Ascending aorta (tissue), 2 donors: Measurements from ENCODE around the gene PPFIA2. TPM values are rescaled to one million over a fixed set of nuclear protein-coding genes. Genes with fewer than 3 reads are reported as not detected.
"Not testable (repeated sequence)": the region's sequence is repeated elsewhere in the genome, so short reads cannot be mapped to it uniquely, and the experiment has no call there.

Source experiments
- DNase-seq, 2 donors: peaks; one replicate each; pipeline ENCODE4 v3.0.0-alpha.2; 2019; ENCODE audit warnings: low spot score in 2 of 2
- H3K27ac ChIP-seq, 2 donors: fragments of 200-600 bp; sonication (generic); one replicate each; pipeline ENCODE4 v1.5.1; 2016 to 2017; ENCODE audit warnings: mild to moderate bottlenecking in 1 of 2
- H3K27me3 ChIP-seq: fragments of 200-600 bp; sonication (generic); one replicate; pipeline ENCODE4 v1.5.1; 2017
- H3K36me3 ChIP-seq, 2 donors: fragments of 200-600 bp; sonication (generic); one replicate each; pipeline ENCODE4 v1.5.1; 2016
- H3K4me1 ChIP-seq, 2 donors: fragments of 200-600 bp; sonication (generic); one replicate each; pipeline ENCODE4 v1.5.1; 2016 to 2017; ENCODE audit warnings: mild to moderate bottlenecking in 1 of 2
- H3K4me3 ChIP-seq, 2 donors: fragments of 200-600 bp; sonication (generic); one replicate each; pipeline ENCODE4 v1.5.1; 2016 to 2017; ENCODE audit warnings: mild to moderate bottlenecking in 1 of 2
- H3K9me3 ChIP-seq, 2 donors: fragments of 200-600 bp; sonication (generic); one replicate each; pipeline ENCODE4 v1.5.1; 2016
- intact Hi-C: fragments of 100-400 bp; cut with DNase I; formaldehyde crosslinking; loops from one replicate; pipeline ENCODE4 v1.15.1; 2023
- total RNA-seq: library from RNA; depleted of rRNA; stranded (reverse); fragments of >200 nt; gene quantifications from one replicate; pipeline ENCODE4 v1.1.0, GENCODE V29; 2016
- TF ChIP-seq, protein P1 (sequence below), 3 experiments: fragments of 200-600 bp in 2 of 3; fragments of 450-650 bp in 1 of 3; sonication (generic) in 2 of 3; IDR thresholded peaks; one replicate each; pipeline ENCODE4 v1.5.1; 2016 to 2019; ENCODE audit warnings: antibody characterized with exemption in 3 of 3, mild to moderate bottlenecking in 1 of 3, moderate library complexity in 1 of 3

PPFIA2 gene
- total RNA-seq, 1 donor from 2014 or later: 15.0 TPM

DNA sequence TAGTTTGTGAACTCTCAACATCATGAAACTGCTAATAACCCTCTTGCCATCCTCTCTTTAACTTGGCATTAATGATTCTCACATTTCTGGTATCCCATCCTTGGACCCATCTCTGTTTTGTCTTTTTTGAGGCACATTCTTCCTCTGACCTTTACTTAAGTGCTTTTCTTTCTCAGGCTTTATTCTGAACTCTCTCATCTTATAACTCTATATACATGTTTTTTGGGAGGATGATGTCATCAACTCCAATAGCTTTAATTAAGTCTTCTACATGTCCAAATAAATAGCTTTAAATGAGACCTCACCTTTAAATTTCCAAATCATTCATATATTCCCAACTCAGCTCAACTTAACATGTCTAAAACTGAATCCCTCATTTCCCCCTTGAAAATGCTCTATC, 88.4 kb downstream of the PPFIA2 start:
- H3K27ac ChIP-seq: no peak overlapping the region
- TF ChIP-seq, protein P1, sequence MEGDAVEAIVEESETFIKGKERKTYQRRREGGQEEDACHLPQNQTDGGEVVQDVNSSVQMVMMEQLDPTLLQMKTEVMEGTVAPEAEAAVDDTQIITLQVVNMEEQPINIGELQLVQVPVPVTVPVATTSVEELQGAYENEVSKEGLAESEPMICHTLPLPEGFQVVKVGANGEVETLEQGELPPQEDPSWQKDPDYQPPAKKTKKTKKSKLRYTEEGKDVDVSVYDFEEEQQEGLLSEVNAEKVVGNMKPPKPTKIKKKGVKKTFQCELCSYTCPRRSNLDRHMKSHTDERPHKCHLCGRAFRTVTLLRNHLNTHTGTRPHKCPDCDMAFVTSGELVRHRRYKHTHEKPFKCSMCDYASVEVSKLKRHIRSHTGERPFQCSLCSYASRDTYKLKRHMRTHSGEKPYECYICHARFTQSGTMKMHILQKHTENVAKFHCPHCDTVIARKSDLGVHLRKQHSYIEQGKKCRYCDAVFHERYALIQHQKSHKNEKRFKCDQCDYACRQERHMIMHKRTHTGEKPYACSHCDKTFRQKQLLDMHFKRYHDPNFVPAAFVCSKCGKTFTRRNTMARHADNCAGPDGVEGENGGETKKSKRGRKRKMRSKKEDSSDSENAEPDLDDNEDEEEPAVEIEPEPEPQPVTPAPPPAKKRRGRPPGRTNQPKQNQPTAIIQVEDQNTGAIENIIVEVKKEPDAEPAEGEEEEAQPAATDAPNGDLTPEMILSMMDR (IDR thresholded peaks at IDR 0.05): no peak
- no peaks in the 10 kb centered on the region for H3K27me3 ChIP-seq
- no peak overlapping the region for H3K4me3 ChIP-seq
- no peaks in the 10 kb centered on the region for H3K9me3 ChIP-seq
- peaks cover 0 to 3% of the 10 kb centered on the region in 2 donors for H3K4me1 ChIP-seq
- H3K36me3 ChIP-seq: no peaks in the 10 kb centered on the region
- no peak for DNase-seq
- intact Hi-C loops: no loop called here

DNA sequence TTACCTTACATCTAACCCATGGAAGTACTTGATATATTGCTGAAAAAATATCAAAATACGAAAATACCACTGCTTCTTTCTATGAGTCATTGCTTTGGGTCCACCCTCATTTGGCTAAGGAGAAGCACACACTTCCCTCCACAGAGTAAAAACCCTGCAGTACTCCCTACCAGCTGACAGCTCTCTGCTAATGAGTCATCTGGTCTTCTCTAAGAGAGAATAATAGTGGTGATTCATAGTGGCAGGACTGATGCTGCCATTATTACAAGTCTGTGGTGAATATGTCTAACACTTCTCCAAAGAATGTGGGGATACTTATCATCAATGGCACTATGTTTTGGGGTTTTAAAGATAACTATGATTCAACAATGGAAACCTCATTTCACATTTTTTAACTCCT, 90.7 kb downstream of the PPFIA2 start:
- H3K36me3 ChIP-seq: no peaks in the 10 kb centered on the region
- TF ChIP-seq, protein P1 (IDR thresholded peaks at IDR 0.05): no peak
- H3K27ac ChIP-seq: no peak overlapping the region
- no peaks in the 10 kb centered on the region for H3K9me3 ChIP-seq
- H3K4me1 ChIP-seq: peaks cover 0 to 3% of the 10 kb centered on the region in 2 donors
- H3K27me3 ChIP-seq: no peaks in the 10 kb centered on the region
- H3K4me3 ChIP-seq: no peak overlapping the region
- intact Hi-C loops: no loop called here
- DNase-seq: no peak

DNA sequence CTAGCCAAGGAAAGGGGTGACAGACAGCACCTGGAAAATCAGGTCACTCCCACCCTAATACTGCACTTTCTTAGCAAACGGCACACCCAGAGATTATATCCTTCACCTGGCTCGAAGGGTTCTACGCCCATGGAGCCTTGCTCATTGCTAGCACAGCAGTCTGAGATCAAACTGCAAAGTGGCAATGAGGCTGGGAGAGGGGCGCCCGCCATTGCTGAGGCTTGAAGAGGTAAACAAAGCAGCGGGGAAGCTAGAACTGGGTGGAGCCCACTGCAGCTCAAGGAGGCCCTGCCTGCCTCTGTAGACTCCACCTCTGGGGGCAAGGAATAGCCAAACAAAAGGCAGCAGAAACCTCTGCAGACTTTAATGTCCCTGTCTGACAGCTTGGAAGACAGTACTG, 99.8 kb downstream of the PPFIA2 start:
- H3K36me3 ChIP-seq, H3K27me3 ChIP-seq, H3K4me1 ChIP-seq, H3K27ac ChIP-seq, H3K4me3 ChIP-seq, H3K9me3 ChIP-seq, DNase-seq, intact Hi-C loops: not testable (repeated sequence)

DNA sequence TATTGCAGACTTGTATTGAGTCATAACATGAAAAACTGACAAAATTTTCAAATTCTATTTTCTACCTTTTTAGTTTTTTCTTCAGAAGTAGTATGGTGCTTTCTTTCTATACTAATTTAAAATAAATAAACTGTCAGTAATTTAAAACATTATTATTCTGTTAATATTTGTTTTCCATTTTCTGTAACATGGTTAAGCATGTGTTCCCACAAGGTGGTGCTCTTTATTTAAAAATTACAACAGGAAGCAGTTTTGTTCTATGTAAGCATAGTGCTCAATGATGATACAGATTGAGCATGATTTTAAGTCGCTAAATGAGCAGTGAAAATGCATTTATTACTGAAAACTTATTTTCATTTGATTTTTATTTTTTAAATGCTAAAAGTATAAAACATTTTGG, 114.6 kb downstream of the PPFIA2 start:
- TF ChIP-seq, protein P1 (IDR thresholded peaks at IDR 0.05): peak; percentile 39 to 65 (median 54)
- Histone ChIP-seq H3K9me3 (no peaks in the 10 kb centered on the region), H3K27ac (no peak overlapping the region), H3K4me1 (no peaks in the 10 kb centered on the region), H3K27me3 (no peaks in the 10 kb centered on the region), H3K4me3 (no peak overlapping the region), H3K36me3 (no peaks in the 10 kb centered on the region)
- DNase-seq: no peak
- intact Hi-C loops: loop anchor here (1.0 to 10.0 kb wide), 2 partner anchors 348 to 710 kb away; partner anchors contain the start of genes CCDC59 and METTL25

DNA sequence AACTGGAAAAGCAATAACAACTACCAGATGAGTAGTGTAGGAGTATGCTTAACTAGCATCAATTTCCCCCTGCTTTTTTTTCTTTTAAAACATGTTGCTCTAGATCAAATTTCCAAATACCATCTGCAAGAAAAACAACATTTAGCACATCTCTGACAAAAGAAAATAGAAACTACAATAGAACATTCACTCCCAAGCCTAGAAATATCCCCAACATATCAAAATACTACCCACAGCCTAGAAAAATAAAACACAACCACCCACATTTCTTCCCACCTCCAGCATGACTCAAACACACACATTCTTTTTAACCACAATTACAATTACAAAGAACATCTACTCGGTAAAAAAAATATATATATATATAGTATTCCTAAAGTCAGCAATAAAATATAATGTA, 120.0 kb downstream of the PPFIA2 start:
- TF ChIP-seq, protein P1 (IDR thresholded peaks at IDR 0.05): no peak
- Histone ChIP-seq H3K27ac (no peak overlapping the region), H3K4me1 (no peaks in the 10 kb centered on the region), H3K4me3 (no peak overlapping the region), H3K9me3 (no peaks in the 10 kb centered on the region), H3K27me3 (no peaks in the 10 kb centered on the region), H3K36me3 (no peaks in the 10 kb centered on the region)
- no peak for DNase-seq
- intact Hi-C loops: no loop called here

DNA sequence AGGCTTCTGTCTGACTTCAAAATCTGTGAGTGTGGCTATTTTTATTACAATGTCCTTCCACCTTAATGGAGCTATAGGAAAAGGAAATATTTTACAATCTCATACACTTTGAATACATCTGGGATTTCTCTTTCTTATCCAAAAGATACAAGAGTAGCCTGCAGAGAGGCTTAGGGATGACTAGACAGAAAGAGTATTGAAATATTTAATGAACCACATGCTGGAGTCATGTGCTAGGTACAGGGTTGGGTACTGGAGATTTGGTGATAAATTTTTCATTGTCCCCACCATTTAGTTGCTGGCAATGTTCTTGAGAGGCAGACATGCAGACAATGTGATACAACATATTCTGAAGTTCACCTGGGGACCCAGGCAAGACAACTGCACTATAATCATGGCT, 126.0 kb downstream of the PPFIA2 start:
- DNase-seq: no peak
- H3K27me3 ChIP-seq: no peaks in the 10 kb centered on the region
- no peak overlapping the region for H3K4me3 ChIP-seq
- TF ChIP-seq, protein P1 (IDR thresholded peaks at IDR 0.05): no peak
- intact Hi-C loops: no loop called here
- no peaks in the 10 kb centered on the region for H3K4me1 ChIP-seq
- no peaks in the 10 kb centered on the region for H3K9me3 ChIP-seq
- no peaks in the 10 kb centered on the region for H3K36me3 ChIP-seq
- no peak overlapping the region for H3K27ac ChIP-seq
